Measurements from ENCODE around the gene PPP1R3D.

Gene PPP1R3D, protein sequence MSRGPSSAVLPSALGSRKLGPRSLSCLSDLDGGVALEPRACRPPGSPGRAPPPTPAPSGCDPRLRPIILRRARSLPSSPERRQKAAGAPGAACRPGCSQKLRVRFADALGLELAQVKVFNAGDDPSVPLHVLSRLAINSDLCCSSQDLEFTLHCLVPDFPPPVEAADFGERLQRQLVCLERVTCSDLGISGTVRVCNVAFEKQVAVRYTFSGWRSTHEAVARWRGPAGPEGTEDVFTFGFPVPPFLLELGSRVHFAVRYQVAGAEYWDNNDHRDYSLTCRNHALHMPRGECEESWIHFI

GRCh38 chr20:59940129-59940955, at the start of gene PPP1R3D, which contains the start of gene FAM217B:
Gene PPP1R3D (minus strand): TSS chr20:59940305. CDS start chr20:59939931, 374 bp downstream.
Gene FAM217B (plus strand): TSS chr20:59940389. CDS start chr20:59943944, 3,555 bp downstream.
- Histone ChIP-seq H3K9me3 (ENCODE audit: low read length) (no peaks in the 10 kb centered on the region), H3K27ac (ENCODE audit: low read depth, low read length, poor library complexity, severe bottlenecking) (peak within 1 kb of the TSS; percentile 74), H3K4me1 (ENCODE audit: insufficient read depth, low read length, severe bottlenecking) (peaks cover 35% of the 10 kb centered on the region), H3K4me2 (ENCODE audit: low read length) (peak within 1 kb of the TSS; percentile 77), H3K9me2 (ENCODE audit: low read depth, low read length) (no peaks in the 10 kb centered on the region), H3K27me3 (ENCODE audit: insufficient read depth, low read length) (no peaks in the 10 kb centered on the region), H3K36me3 (ENCODE audit: insufficient read depth, low read length) (peaks cover 27% of the 10 kb centered on the region), H3K9ac (ENCODE audit: low read length) (peak within 1 kb of the TSS; percentile 97), H3K79me2 (ENCODE audit: insufficient read depth, low read length) (no peaks in the 10 kb centered on the region), H3F3A (ENCODE audit: insufficient read depth, low read length) (no peaks in the 10 kb centered on the region), H4K20me1 (ENCODE audit: insufficient read depth, low read length) (no peaks in the 10 kb centered on the region), H2AFZ (ENCODE audit: low read length) (peak within 1 kb of the TSS; percentile 91), H3K4me3 (ENCODE audit: low read depth, low read length, poor library complexity, severe bottlenecking) (peak within 1 kb of the TSS; percentile 92)
- TF ChIP-seq, protein P1, sequence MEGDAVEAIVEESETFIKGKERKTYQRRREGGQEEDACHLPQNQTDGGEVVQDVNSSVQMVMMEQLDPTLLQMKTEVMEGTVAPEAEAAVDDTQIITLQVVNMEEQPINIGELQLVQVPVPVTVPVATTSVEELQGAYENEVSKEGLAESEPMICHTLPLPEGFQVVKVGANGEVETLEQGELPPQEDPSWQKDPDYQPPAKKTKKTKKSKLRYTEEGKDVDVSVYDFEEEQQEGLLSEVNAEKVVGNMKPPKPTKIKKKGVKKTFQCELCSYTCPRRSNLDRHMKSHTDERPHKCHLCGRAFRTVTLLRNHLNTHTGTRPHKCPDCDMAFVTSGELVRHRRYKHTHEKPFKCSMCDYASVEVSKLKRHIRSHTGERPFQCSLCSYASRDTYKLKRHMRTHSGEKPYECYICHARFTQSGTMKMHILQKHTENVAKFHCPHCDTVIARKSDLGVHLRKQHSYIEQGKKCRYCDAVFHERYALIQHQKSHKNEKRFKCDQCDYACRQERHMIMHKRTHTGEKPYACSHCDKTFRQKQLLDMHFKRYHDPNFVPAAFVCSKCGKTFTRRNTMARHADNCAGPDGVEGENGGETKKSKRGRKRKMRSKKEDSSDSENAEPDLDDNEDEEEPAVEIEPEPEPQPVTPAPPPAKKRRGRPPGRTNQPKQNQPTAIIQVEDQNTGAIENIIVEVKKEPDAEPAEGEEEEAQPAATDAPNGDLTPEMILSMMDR (IDR thresholded peaks at IDR 0.05; ENCODE audit: low read length), result peak; percentile 9; the same call in 1 of the 2 replicates
- no peak for TF ChIP-seq EZH2 (IDR thresholded peaks at IDR 0.05; ENCODE audit: borderline replicate concordance, low read length)

- no peak overlapping the region for H3K4me3 ChIP-seq (ENCODE audit: low read depth, low read length, poor library complexity, severe bottlenecking)
- no peaks in the 10 kb centered on the region for H3K27me3 ChIP-seq (ENCODE audit: insufficient read depth, low read length)
- no peak overlapping the region for H3K27ac ChIP-seq (ENCODE audit: low read depth, low read length, poor library complexity, severe bottlenecking)
- no peaks in the 10 kb centered on the region for H4K20me1 ChIP-seq (ENCODE audit: insufficient read depth, low read length)
- no peak overlapping the region for H3K4me2 ChIP-seq (ENCODE audit: low read length)
- no peaks in the 10 kb centered on the region for H3K79me2 ChIP-seq (ENCODE audit: insufficient read depth, low read length)
- H2AFZ ChIP-seq (ENCODE audit: low read length), result no peak overlapping the region
- no peak overlapping the region for H3K9ac ChIP-seq (ENCODE audit: low read length)
- H3K4me1 ChIP-seq (ENCODE audit: insufficient read depth, low read length, severe bottlenecking), result peaks cover 3% of the 10 kb centered on the region
- no peaks in the 10 kb centered on the region for H3K9me3 ChIP-seq (ENCODE audit: low read length)
- H3K36me3 ChIP-seq (ENCODE audit: insufficient read depth, low read length), result no peaks in the 10 kb centered on the region
- H3K9me2 ChIP-seq (ENCODE audit: low read depth, low read length), result no peaks in the 10 kb centered on the region
- no peaks in the 10 kb centered on the region for H3F3A ChIP-seq (ENCODE audit: insufficient read depth, low read length)
- no peak for TF ChIP-seq EZH2 (IDR thresholded peaks at IDR 0.05; ENCODE audit: borderline replicate concordance, low read length)
- TF ChIP-seq, protein P1 (IDR thresholded peaks at IDR 0.05; ENCODE audit: low read length), result no peak
Measured at GRCh38 chr20:59988141-59988540, 48.0 kb upstream of the PPP1R3D start.

GRCh38 chr20:59987135-59987534, 47.0 kb upstream of the PPP1R3D start:
- Histone ChIP-seq H3K4me1 (ENCODE audit: insufficient read depth, low read length, severe bottlenecking) (peaks cover 3% of the 10 kb centered on the region), H3K27me3 (ENCODE audit: insufficient read depth, low read length) (no peaks in the 10 kb centered on the region), H3K36me3 (ENCODE audit: insufficient read depth, low read length) (no peaks in the 10 kb centered on the region), H3K79me2 (ENCODE audit: insufficient read depth, low read length) (no peaks in the 10 kb centered on the region), H3K27ac (ENCODE audit: low read depth, low read length, poor library complexity, severe bottlenecking) (no peak overlapping the region), H3K9me3 (ENCODE audit: low read length) (no peaks in the 10 kb centered on the region), H3K9me2 (ENCODE audit: low read depth, low read length) (no peaks in the 10 kb centered on the region), H3K4me3 (ENCODE audit: low read depth, low read length, poor library complexity, severe bottlenecking) (no peak overlapping the region), H3K4me2 (ENCODE audit: low read length) (no peak overlapping the region), H4K20me1 (ENCODE audit: insufficient read depth, low read length) (no peaks in the 10 kb centered on the region), H2AFZ (ENCODE audit: low read length) (no peak overlapping the region), H3K9ac (ENCODE audit: low read length) (no peak overlapping the region), H3F3A (ENCODE audit: insufficient read depth, low read length) (no peaks in the 10 kb centered on the region)
- TF ChIP-seq EZH2 (IDR thresholded peaks at IDR 0.05; ENCODE audit: borderline replicate concordance, low read length), result no peak
- TF ChIP-seq, protein P1 (IDR thresholded peaks at IDR 0.05; ENCODE audit: low read length), result no peak
